Right hindlimb (tissue), 1 donor: ENCODE data around the gene CUL2.
"Not testable (repeated sequence)": the region's sequence is repeated elsewhere in the genome, so short reads cannot be mapped to it uniquely, and the experiment has no call there.

Experiments used
- DNase-seq: peaks from one replicate; pipeline ENCODE4 v3.0.0-alpha.2; 2018

CUL2 gene

DNA sequence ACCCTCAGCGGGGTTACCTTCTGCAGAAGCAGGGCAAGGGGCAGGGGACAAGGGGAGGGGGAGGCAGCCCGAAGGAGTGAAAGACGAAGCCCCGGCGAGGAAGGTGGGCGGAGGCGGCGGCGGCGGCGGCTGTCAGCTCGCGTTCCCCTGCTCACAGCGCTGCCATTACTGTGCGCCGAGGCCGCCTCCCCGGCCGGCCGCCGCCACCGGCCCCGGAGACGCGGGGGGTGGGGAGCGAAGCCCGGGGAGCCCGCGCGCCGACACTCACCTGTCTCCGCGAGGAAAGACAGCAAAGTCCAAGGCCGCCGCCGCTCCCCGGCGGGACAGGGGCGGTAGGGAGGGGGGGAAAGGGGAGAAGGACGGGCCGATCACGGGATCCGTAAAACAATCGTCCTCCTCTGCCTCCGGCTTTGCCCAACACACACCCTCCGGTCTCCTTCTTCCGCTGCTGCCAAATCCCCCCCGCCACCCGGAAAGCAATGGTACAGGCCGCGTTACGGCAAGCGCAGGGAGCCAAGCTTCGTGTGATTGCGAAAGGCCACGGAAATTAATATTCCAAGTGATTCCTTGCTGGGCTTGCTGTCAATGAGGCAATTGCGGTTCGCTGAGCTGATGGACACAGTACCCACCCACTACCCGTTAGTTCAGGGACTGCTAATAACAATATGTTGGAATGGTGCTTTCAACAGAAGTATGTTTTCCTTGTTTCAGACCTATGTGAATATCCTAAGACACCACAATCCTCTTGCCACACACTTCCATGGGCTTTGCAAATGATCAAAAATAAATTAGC lies at the start of gene CUL2:
CUL2 (minus strand) TSS at position 180 of the 793 bp plus-strand sequence. CDS start 19,024 bp downstream, outside the sequence.
- DNase-seq = peak; percentile 96

DNA sequence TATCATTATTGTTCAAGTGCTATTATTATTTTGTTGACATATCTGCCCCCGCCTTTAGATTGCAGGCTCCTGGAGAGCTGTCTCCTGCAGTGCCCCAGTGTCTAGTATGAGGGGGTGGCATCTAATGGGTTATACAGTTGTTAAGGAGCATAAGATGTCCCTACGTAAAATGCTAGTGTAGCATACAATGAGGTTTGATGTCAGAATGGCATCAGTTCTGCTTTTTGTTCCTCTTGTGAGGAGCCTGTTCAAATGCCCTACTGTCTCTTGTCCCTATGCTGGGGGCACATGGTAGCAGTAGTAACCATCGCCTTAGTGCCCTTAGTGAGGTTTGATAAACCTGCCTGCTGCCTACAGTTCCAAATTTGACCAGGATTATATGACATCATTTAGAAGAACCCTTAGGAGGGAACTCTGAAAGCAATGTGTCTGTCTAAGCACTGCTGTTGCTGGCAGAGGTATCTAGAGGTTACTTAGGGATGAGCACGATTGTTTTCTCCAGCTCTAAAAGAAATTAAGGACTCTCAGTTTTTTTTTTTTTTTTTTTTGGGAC lies 46.2 kb upstream of the CUL2 start:
- no peak for DNase-seq

- no peak for DNase-seq
These were observed 45.7 kb upstream of the CUL2 start for GRCh38 chr10:35135861-35136260.

DNA sequence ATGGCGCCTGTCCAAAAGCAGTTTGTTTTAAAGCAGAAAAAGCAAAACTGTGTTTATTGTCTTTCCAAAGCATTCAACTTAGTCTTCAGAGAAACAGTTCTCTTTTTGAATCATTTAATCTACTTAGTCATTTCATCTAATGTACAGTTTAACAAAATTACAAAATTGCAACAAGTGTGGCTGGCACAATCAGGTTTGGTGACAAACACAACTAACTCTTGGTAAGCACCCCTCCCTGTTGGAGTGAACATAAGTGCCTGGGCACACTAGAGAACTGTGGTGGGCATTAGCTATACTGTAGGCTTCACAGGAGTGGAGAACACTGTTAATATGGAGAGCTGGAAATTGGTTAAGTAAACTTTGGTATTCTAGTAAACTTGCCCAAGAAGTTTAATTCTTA lies 43.4 kb upstream of the CUL2 start:
- DNase-seq = no peak

GRCh38 chr10:35132727-35133126 lies 42.6 kb upstream of the CUL2 start:
- no peak for DNase-seq

DNA sequence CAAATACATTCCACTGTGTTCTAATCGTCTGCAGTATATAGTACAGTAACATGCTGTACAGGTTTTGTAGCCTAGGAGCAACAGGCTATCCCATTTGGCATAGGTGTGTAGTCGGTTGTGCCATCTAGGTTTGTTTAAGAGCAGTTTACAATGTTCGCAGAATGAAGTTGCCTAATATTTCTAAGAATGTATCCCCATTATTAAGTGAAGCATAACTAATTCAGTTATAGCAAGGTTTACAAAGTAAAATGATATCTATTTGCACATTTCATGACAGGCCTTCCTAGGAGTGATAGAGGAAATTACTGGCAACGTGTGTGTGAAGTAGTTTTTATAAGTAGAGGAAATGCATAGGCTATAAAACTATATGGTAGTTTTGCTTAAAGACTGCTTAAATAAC lies 40.5 kb upstream of the CUL2 start:
- DNase-seq = no peak

- DNase-seq = no peak
These were observed 39.1 kb upstream of the CUL2 start for GRCh38 chr10:35129185-35129674.

- peak; percentile 77 for DNase-seq
These were observed 37.2 kb upstream of the CUL2 start for GRCh38 chr10:35127289-35127891.

DNA sequence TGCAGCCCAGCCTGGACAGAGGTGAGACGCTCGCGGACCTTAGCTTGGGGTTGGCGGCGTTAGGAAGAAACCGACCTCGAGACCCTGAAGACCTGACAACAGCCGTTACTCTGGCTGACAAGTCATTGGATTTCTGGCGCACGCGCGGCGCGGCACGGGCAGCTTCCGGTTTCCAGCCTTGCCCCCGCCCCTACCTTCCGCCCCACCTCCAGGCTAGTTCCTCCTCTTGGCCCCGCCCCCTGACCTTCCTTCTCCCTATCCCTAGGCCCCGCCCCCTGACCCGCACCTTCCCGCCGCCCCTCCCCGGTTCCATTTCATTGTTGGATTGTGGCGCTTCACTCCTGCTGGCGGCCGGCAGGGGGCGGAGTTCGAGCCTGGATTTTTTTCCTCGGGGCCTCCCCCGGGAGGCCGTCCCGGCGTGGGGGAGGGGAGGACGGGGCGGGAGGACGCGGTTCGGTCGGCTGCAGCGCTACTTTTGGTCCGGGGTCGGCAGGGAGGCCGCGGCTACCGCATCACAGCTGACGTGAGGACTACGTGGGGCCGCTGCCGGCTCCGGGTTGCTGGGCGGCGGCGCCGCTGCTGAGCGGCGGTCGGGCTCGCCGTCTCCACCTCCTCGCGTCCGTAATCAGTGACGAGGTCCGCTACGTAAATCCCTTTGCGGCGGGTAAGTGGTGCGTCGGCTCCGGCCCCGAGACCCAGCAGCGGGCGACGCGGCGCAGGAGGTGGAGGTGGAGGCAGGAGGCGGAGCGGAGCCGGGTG lies 36.6 kb upstream of the CUL2 start, which contains the start of gene CREM:
CREM (plus strand) TSS at position 317 of the 759 bp plus-strand sequence. CDS start 10,990 bp downstream, outside the sequence.
- peak; percentile 97 for DNase-seq

GRCh38 chr10:35126062-35126529 lies 36.0 kb upstream of the CUL2 start:
- no peak for DNase-seq

DNA sequence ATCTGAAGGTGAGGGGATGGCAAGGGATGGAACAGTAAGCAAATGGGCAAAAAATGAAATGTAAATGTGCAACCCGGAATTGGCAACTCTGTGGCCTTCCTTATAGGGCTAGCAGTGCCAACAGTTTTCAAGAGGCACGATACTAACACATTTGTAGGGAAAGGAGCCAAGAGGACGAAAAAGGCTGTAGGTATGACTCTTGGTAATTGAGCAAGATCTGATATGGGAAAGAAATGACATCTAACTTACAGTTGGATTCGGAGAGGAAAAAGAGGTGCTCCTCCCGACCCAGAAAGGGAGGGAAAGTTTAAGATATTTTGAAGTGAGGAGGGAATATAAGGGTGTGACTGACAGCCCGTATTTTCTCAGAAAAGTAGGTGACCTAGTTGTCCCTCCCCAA lies 34.4 kb upstream of the CUL2 start:
- no peak for DNase-seq

GRCh38 chr10:35119378-35119777 lies 29.2 kb upstream of the CUL2 start:
- no peak for DNase-seq

DNA sequence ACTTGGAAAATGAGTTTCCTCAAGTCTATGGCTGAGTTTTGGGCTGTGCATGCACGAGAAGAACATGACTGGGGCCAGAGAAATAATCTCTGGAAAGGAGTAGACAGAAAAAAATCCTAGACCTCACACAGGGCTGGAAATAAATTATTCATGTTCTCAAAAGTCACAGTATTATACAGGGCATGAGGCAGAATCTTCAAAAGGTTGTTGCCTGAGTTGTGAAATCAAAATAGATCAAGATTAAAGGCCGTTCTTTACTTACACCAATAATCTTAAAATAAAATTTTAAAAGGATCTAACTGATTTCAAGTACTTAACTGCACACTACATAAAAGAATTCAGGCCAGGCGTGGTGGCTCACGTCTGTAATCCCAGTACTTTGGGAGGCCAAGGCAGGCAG lies 22.4 kb upstream of the CUL2 start:
- DNase-seq = no peak

DNA sequence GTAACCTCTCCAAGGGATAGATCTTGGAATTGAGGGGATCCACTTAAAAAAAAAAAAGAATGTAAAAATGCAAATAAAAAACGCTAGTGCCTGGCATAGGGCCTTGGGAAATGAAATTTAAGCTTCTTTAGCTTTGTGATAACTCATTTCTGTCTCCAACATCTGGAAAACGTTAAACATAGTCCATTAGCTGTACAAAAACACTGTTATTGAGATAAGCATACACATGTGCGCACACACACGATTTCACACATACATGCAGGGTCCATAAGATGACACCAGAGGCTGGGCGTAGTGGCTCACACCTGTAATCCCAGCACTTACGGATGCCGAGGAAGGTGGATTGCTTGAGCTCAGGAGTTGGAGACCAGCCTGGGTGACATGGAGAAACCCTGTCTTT lies 13.7 kb upstream of the CUL2 start:
- no peak for DNase-seq

DNA sequence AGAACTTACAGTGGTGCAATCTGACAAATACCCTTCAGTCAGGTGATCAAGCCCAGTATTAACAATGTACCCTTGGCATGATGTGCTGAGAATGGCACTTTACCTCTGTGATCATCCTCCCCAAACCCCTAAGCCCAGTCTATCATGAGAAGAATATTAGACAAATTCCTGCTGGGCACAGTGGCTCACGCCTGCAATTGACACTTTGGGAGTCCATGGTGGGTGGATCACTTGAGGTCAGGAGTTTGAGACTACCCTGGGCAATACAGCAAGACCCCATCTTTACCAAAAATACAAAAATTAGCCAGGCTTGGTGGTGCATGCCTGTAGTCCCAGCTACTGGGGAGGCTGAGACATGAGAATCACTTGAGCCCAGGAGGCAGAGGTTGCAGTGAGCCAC lies 7.4 kb upstream of the CUL2 start:
- DNase-seq = no peak

DNA sequence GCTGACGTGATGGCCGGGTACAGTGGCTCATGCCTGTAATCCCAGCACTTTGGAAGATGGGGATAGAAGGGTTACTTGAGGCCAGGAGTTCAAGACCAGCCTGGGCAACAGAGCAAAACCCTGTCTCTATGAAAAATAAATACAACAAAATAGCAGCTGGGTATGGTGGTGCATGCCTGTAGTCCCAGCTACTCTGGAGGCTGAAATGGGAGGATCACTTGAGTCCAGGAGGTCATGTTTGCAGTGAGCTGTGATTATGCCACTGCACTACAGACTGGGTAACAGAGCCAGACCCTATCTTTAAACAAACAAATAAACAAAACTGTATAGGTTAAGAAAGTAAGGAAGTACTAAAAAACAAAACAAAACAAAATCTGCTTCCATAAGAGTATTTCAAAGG lies 6.2 kb upstream of the CUL2 start:
- no peak for DNase-seq

- DNase-seq = no peak
These were observed 2.7 kb upstream of the CUL2 start for GRCh38 chr10:35092851-35093250.

- no peak for DNase-seq
These were observed 2.1 kb upstream of the CUL2 start for GRCh38 chr10:35091994-35092790.

- DNase-seq = no peak
These were observed 455 bp downstream of the CUL2 start for GRCh38 chr10:35089611-35090161.

- DNase-seq = no peak
These were observed 6.9 kb downstream of the CUL2 start for GRCh38 chr10:35083242-35083641.

DNA sequence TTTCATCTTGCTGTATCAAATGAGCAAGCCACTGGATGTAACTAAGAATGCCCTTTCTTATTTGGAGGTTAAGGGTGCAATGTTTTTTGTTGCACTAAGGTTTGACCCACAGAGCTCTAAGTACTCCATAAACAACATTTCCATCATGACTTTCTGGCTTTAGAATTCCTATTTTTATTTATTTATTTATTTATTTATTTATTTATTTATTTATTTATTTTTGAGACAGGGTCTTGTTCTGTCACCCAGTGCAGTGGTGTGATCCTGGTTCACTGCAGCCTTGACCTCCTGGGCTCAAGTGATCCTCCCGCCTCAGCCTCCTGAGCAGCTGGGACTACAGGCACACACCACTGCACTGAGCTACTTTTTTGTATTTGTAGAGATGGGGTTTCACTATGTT lies 9.9 kb downstream of the CUL2 start:
- not testable (repeated sequence) for DNase-seq

DNA sequence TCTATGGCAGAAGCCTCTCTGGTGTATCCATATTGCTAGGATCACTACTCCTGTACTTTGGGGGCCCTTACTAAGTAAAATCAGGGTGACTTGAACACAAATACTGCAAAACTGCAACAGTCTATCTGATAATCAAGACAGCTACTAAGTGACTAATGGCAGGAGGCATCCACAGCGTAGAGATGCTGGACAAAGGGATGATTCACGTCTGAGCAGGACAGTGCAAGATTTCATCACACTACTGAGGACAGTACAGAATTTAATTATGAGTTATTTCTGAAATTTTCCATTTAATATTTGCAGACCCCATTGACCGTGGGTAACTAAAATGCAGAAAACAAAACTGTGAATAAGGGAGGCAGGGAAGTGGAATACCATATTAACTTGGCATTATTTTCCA lies 10.4 kb downstream of the CUL2 start:
- DNase-seq = no peak
